Large intestine (tissue), 3 donors: Measurements from ENCODE around the gene OSBPL3. TPM values are rescaled to one million over a fixed set of nuclear protein-coding genes. Genes with fewer than 3 reads are reported as not detected.
"Not testable (repeated sequence)": the region's sequence is repeated elsewhere in the genome, so short reads cannot be mapped to it uniquely, and the experiment has no call there.

Experiments used
- DNase-seq, 2 donors: peaks; one replicate each; pipeline versions ENCODE4 v3.0.0 to v3.0.0-alpha.2; 2013
- H3K27ac ChIP-seq: one replicate; pipeline ENCODE4 v1.5.1; 2013; ENCODE audit warnings: low read length
- H3K27me3 ChIP-seq: 2 replicates; pipeline ENCODE4 v1.6.1; 2013; ENCODE audit warnings: low read length; ENCODE audit not compliant: control insufficient read depth, insufficient read depth
- H3K36me3 ChIP-seq: 2 replicates; pipeline ENCODE4 v1.6.1; 2013; ENCODE audit warnings: low read length; ENCODE audit not compliant: control insufficient read depth, insufficient read depth
- H3K4me1 ChIP-seq: one replicate; pipeline ENCODE4 v1.6.1; 2013; ENCODE audit warnings: low read length; ENCODE audit not compliant: control insufficient read depth, insufficient read depth
- H3K4me3 ChIP-seq: one replicate; pipeline ENCODE4 v1.5.1; 2013; ENCODE audit warnings: low read length
- H3K9me3 ChIP-seq: one replicate; pipeline ENCODE4 v1.6.1; 2013; ENCODE audit warnings: mild to moderate bottlenecking, low read depth, low read length, moderate library complexity; ENCODE audit not compliant: control insufficient read depth
- WGBS: methylation state at CpG from one replicate; pipeline ENCODE4 v1.1.5; 2013; ENCODE audit warnings: low lambda C conversion rate; ENCODE audit not compliant: insufficient coverage; 5-methylcytosine and 5-hydroxymethylcytosine counted together
- polyA plus RNA-seq: library from polyadenylated mRNA; unstranded; fragments of 120-200 nt; gene quantifications from one replicate; pipeline ENCODE4 v1.2.1, GENCODE V29; 2013

Gene OSBPL3
- polyA plus RNA-seq, 1 donor: 32.4 TPM

DNA sequence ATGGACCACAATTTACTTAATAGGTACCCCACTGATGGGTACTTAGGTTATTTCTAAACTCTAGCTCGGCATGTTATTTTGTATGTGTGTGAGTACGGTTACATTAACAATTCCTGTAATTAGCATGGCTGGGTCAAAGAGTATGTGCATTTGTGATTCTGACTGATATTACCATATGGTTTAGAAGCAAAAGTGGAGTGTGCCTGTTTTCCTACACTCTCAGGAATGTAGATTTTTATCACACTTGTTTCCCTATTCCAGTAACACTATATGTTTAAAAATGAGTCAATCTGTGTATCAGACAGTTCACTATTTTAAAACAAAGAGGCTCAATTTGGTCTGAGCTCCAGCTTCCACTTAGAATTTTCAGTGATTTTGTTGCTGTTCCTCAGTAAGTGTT, 178.1 kb downstream of the OSBPL3 start:
- Histone ChIP-seq H3K27me3 (no peaks in the 10 kb centered on the region), H3K27ac (no peak overlapping the region), H3K9me3 (no peaks in the 10 kb centered on the region), H3K36me3 (peaks cover 24% of the 10 kb centered on the region), H3K4me1 (no peaks in the 10 kb centered on the region), H3K4me3 (no peak overlapping the region)
- WGBS: no CpG with 5 or more reads among the region's 2 CpGs
- no peak for DNase-seq

- Histone ChIP-seq H3K4me3 (no peak overlapping the region), H3K27ac (no peak overlapping the region), H3K9me3 (no peaks in the 10 kb centered on the region), H3K4me1 (no peaks in the 10 kb centered on the region), H3K36me3 (peaks cover 19% of the 10 kb centered on the region), H3K27me3 (no peaks in the 10 kb centered on the region)
- DNase-seq: no peak
- WGBS: no CpG with 5 or more reads among the region's 9 CpGs
These were observed 179.3 kb downstream of the OSBPL3 start for GRCh38 chr7:24800667-24801066.

- WGBS: 100% methylated on average over 2 of the region's 6 CpGs
- Histone ChIP-seq H3K4me3 (no peak overlapping the region), H3K27ac (no peak overlapping the region), H3K9me3 (peaks cover under 1% of the 10 kb centered on the region), H3K4me1 (peaks cover 3% of the 10 kb centered on the region), H3K36me3 (peaks cover 19% of the 10 kb centered on the region), H3K27me3 (no peaks in the 10 kb centered on the region)
- DNase-seq: no peak
These were observed 179.9 kb downstream of the OSBPL3 start for GRCh38 chr7:24800073-24800472.

DNA sequence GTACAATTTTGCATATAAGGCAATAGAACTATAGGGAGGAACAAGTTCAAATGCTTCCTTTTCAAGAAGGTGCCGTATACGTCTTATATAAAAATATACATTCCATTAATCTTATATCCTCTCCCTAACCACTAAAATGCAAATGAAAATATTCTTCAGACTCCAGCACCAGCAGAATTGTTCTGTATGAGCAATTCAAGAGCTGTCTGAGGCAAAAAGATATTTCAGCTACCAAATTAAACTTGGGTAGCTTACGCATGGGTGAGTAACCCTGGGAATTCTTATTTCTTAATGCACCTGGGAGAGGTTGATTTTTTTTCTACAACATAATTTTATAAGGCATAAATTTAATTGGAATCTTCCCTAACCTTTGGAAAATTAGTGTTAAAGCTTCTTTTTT, 180.5 kb downstream of the OSBPL3 start:
- DNase-seq: no peak
- WGBS: 100% methylated on average over 1 of the region's 3 CpGs
- H3K27me3 ChIP-seq: no peaks in the 10 kb centered on the region

DNA sequence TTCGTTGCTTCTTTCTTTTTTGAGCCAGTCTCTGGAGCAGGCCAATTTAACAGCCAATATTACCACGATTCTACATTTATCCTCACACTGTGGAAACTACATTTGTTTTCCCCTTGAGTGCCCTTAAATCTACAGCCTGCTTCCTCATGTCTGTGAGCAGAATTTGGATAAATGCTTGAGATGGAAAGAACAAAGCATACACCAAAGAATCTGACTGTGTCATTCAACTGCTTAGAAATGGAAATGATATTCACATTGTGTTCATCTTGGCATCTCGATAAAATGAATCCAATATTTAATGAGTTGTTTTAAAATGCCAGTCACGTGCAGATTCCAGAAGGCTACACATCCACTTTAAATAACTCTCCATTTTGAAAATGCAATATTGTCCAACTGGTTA, 181.7 kb downstream of the OSBPL3 start:
- Histone ChIP-seq H3K27me3 (no peaks in the 10 kb centered on the region), H3K27ac (no peak overlapping the region), H3K9me3 (peaks cover 5% of the 10 kb centered on the region), H3K36me3 (peaks cover 12% of the 10 kb centered on the region), H3K4me1 (peaks cover 5% of the 10 kb centered on the region), H3K4me3 (no peak overlapping the region)
- WGBS: 92% methylated on average over 4 of the region's 4 CpGs
- no peak for DNase-seq

More for the DNA sequence above, 180.5 kb downstream of the OSBPL3 start:
- peaks cover 3% of the 10 kb centered on the region for H3K9me3 ChIP-seq
- peaks cover 5% of the 10 kb centered on the region for H3K4me1 ChIP-seq
- H3K36me3 ChIP-seq: peaks cover 19% of the 10 kb centered on the region
- no peak overlapping the region for H3K4me3 ChIP-seq
- no peak overlapping the region for H3K27ac ChIP-seq

DNA sequence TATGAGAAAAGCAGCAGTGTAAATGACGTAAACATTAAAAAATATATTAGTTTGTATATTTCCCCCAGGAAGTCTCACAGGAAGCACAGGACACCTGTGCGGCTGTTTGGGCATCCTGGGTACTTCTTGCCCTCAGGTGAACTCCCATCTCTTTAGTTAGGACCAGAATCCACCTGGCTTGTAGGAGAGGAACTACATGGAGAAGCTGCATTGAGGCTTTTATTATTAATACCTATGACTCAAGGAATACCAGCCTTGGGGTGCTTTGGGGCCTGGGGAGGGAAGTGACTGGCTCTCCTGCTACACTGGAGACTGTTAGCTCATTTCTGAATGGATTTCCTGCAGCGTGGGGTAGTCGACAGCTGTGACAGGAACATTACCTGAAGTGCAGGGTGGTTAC, 182.7 kb downstream of the OSBPL3 start:
- Histone ChIP-seq H3K4me3 (no peak overlapping the region), H3K36me3 (peaks cover 7% of the 10 kb centered on the region), H3K27me3 (no peaks in the 10 kb centered on the region), H3K4me1 (peaks cover 5% of the 10 kb centered on the region), H3K9me3 (peaks cover 5% of the 10 kb centered on the region), H3K27ac (no peak overlapping the region)
- no peak for DNase-seq
- WGBS: no CpG with 5 or more reads among the region's 4 CpGs

DNA sequence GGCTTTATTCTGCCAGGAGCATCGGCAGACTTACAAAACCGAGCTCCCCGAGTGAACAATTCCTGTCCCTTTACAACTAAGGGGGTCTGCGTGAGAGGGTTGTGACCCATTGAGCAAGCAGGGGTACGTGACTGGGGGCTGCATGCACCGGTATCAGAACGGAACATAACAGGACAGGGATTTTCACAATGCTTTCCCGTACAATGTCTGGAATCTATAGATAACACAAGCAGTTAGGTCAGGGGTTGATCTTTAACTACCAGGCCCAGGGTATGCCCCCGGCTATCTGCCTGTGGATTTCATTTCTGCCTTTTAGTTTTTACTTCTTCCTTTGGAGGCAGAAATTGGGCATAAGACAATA, 184.6 kb downstream of the OSBPL3 start:
- Histone ChIP-seq H3K4me1 (peaks cover 5% of the 10 kb centered on the region), H3K9me3 (peaks cover 5% of the 10 kb centered on the region), H3K27ac (peak overlapping the region; percentile 71), H3K36me3 (no peaks in the 10 kb centered on the region), H3K27me3 (no peaks in the 10 kb centered on the region), H3K4me3 (peak overlapping the region; percentile 8)
- peak in 1 of 2 donors; percentile 40 for DNase-seq
- no CpG with 5 or more reads among the region's 9 CpGs for WGBS

GRCh38 chr7:24794751-24795406, 185.1 kb downstream of the OSBPL3 start:
- H3K27me3 ChIP-seq, H3K9me3 ChIP-seq, H3K4me1 ChIP-seq, H3K36me3 ChIP-seq, DNase-seq: not testable (repeated sequence)
- peak overlapping the region; percentile 8 for H3K4me3 ChIP-seq
- no CpG with 5 or more reads among the region's 22 CpGs for WGBS
- peak overlapping the region; percentile 71 for H3K27ac ChIP-seq

GRCh38 chr7:24793982-24794648, 185.9 kb downstream of the OSBPL3 start:
- H3K4me3 ChIP-seq: peak overlapping the region; percentile 20
- no peak for DNase-seq
- no peaks in the 10 kb centered on the region for H3K27me3 ChIP-seq
- WGBS: 70% methylated on average over 2 of the region's 9 CpGs
- H3K27ac ChIP-seq: peak overlapping the region; percentile 71
- peaks cover 8% of the 10 kb centered on the region for H3K4me1 ChIP-seq
- H3K9me3 ChIP-seq: peaks cover 5% of the 10 kb centered on the region
- H3K36me3 ChIP-seq: no peaks in the 10 kb centered on the region

- whole genome bisulfite sequencing: no CpG with 5 or more reads among the region's 10 CpGs
- Histone ChIP-seq H3K9me3 (peaks cover under 1% of the 10 kb centered on the region), H3K27ac (peak overlapping the region; percentile 82), H3K4me1 (peaks cover 14% of the 10 kb centered on the region), H3K4me3 (no peak overlapping the region), H3K36me3 (no peaks in the 10 kb centered on the region), H3K27me3 (no peaks in the 10 kb centered on the region)
- peak; percentile 50 to 73 for DNase-seq
These were observed 190.9 kb downstream of the OSBPL3 start for GRCh38 chr7:24788961-24789576.
